ENCODE results near the gene SYNGR4.

GRCh38 chr19:48385461-48386087 lies 21.4 kb downstream of the SYNGR4 start:
- TF ChIP-seq TAF1 (IDR thresholded peaks at IDR 0.05; ENCODE audit: low read depth, low read length) (no peak), POLR2A (IDR thresholded peaks at IDR 0.05; ENCODE audit: low read depth, low read length) (no peak)

All from GM12891 (cell line).